HG03175 (cell line): ENCODE data around the gene SEMA3C.

Experiments used
- ATAC-seq: cut with Tn5 transposase; IDR thresholded peaks from one replicate; pipeline ENCODE4 v1.9.1; 2021; ENCODE audit warnings: mild to moderate bottlenecking, moderate library complexity; ENCODE audit not compliant: unreplicated experiment

The SEMA3C gene

GRCh38 chr7:80752954-80753690, 165.7 kb downstream of the SEMA3C start:
- no peak for ATAC-seq

GRCh38 chr7:80749270-80749669, 169.6 kb downstream of the SEMA3C start:
- no peak for ATAC-seq

GRCh38 chr7:80748363-80749042, 170.3 kb downstream of the SEMA3C start:
- no peak for ATAC-seq

GRCh38 chr7:80740778-80741545, 177.9 kb downstream of the SEMA3C start:
- ATAC-seq = no peak

GRCh38 chr7:80736371-80737125, 182.3 kb downstream of the SEMA3C start:
- no peak for ATAC-seq

GRCh38 chr7:80735330-80735729, 183.5 kb downstream of the SEMA3C start:
- no peak for ATAC-seq

GRCh38 chr7:80734011-80734410, 184.8 kb downstream of the SEMA3C start:
- no peak for ATAC-seq

GRCh38 chr7:80733333-80733915, 185.4 kb downstream of the SEMA3C start:
- ATAC-seq = no peak

GRCh38 chr7:80732630-80733029, 186.2 kb downstream of the SEMA3C start:
- ATAC-seq = no peak

GRCh38 chr7:80731281-80731680, 187.6 kb downstream of the SEMA3C start:
- no peak for ATAC-seq

GRCh38 chr7:80729591-80730320, 189.1 kb downstream of the SEMA3C start:
- no peak for ATAC-seq

- ATAC-seq = no peak
Observed at GRCh38 chr7:80726666-80727065, 192.2 kb downstream of the SEMA3C start.

- no peak for ATAC-seq
Observed at GRCh38 chr7:80725181-80725611, 193.7 kb downstream of the SEMA3C start.

GRCh38 chr7:80724249-80724871, 194.5 kb downstream of the SEMA3C start:
- ATAC-seq = no peak

- no peak for ATAC-seq
Observed at GRCh38 chr7:80722616-80723195, 196.1 kb downstream of the SEMA3C start.

GRCh38 chr7:80721883-80722615, 196.8 kb downstream of the SEMA3C start:
- ATAC-seq = no peak

- no peak for ATAC-seq
Observed at GRCh38 chr7:80720146-80720545, 198.7 kb downstream of the SEMA3C start.

GRCh38 chr7:80719261-80719660, 199.6 kb downstream of the SEMA3C start:
- ATAC-seq = no peak
